ENCODE measurements around the gene SECISBP2.

DNA sequence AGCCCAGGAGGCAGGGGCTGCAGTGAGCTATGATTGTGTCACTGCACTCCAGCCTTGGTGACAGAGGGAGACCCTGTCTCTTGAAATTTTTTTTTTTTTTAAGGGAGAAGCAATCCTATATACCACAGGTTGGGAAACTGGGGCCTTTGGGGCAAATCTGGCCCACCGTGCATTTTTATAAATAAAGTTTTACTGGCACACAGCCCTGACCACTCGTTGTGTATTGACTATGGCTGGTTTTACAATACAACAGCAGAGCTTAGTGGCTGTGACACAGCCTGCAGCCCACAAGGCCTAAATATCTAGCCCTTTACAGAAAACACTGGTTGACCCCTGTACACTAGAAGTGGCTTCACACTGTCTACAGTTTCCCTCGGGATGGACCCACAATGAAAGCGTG is 58.0 kb downstream of the SECISBP2 start:
- TF ChIP-seq CTCF (conservative IDR thresholded peaks at IDR 0.05 in 1 of 2, IDR thresholded peaks at IDR 0.05 in 1 of 2; ENCODE audit: extremely low read depth in 1 of 2, insufficient read depth in 1 of 2, low read depth in 1 of 2, low read length in 2 of 2) (no peak), EZH2 (IDR thresholded peaks at IDR 0.05; ENCODE audit: borderline replicate concordance, low read length) (no peak)
